ENCODE data around the gene WIPF2.

DNA sequence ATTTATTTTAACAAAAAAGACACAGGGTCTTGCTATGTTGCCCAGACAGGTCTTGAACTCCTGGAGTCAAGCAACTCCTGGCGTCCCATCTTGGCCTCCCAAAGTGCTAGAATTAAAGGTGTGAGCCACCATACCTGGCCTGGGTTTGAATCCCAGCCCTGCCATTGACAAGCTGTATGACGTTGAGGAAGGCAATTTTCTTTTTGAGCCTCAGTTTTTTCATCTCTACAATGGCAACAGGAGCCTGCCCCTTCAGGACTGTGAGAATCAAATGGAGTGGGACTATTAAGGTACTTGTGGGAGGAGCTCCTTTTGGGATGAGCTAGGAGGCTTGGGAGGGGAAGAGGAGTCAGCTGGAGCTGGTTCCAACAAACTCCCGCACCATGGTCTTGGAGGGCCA, 96.1 kb downstream of the WIPF2 start:
- TF ChIP-seq, protein P1, sequence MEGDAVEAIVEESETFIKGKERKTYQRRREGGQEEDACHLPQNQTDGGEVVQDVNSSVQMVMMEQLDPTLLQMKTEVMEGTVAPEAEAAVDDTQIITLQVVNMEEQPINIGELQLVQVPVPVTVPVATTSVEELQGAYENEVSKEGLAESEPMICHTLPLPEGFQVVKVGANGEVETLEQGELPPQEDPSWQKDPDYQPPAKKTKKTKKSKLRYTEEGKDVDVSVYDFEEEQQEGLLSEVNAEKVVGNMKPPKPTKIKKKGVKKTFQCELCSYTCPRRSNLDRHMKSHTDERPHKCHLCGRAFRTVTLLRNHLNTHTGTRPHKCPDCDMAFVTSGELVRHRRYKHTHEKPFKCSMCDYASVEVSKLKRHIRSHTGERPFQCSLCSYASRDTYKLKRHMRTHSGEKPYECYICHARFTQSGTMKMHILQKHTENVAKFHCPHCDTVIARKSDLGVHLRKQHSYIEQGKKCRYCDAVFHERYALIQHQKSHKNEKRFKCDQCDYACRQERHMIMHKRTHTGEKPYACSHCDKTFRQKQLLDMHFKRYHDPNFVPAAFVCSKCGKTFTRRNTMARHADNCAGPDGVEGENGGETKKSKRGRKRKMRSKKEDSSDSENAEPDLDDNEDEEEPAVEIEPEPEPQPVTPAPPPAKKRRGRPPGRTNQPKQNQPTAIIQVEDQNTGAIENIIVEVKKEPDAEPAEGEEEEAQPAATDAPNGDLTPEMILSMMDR (IDR thresholded peaks at IDR 0.05 in 4 of 5, conservative IDR thresholded peaks at IDR 0.05 in 1 of 5) = no peak
- no peak for TF ChIP-seq POLR2A (IDR thresholded peaks at IDR 0.05)

Measured in gastrocnemius medialis (tissue), 4 donors.